ENCODE data around the gene SSX2IP.
"Not testable (repeated sequence)": the region's sequence is repeated elsewhere in the genome, so short reads cannot be mapped to it uniquely, and the experiment has no call there.

Gene SSX2IP

DNA sequence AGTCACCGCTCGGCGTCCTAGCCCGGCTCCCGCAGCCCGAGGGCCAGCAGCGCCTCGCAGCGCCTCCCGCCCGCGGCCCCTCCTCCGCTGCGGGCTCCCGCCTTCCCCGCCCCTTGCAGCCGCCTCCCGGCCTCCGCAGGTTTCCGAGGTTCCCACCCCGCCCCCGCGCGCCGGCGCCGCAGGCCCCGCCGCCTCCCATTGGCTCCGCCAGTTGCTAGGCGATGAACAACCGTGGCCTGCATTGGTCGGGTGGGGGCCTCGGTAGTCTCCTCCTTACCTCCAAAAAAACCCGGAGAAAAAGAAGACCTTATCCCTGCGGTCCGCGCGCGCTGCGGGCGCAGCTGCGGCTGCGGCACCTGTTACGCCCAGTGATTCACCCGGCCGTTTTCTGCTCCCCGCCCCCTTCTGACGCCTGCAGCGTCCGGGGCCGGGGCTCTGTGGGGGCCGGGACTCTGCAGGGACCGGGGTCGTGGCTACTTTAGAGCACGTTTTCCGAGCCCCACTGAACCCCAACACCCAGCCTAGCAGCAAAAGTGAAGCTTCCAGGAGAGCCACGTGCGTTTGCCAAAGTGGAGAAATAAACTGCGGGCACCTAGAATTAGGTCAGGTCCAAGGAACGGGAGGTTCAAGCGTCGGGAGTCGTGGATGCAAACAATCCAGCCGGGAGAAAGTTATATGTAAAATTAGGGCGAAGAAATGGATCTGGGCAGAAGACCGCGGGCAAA is at the start of gene SSX2IP:
SSX2IP (minus strand) TSS at position 65 of the 725 bp plus-strand sequence. CDS start 19,242 bp downstream, outside the sequence.
- peak; percentile 96 for DNase-seq (ENCODE audit: low spot score)

- DNase-seq (ENCODE audit: low spot score), result no peak
These were observed 48.0 kb upstream of the SSX2IP start for GRCh38 chr1:84738237-84738636.

DNA sequence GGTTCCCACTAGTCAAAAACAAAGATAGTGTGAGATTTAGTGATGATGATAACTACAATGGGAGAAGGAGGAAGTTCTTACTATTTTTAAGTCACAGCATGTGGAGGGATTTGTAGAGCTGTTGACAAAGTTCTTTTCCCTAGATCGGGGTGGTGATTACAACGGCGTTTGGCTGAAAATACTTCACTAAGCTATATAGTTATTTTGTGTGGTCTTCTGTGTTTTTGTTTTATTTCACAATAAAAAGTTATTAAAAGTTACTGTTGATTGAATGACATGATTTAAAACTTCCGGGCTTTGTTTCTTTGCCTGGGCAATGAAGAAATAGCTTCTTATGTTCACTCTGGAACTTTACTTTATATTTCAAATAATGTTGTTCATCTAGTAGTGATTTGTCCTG is 47.3 kb upstream of the SSX2IP start:
- no peak for DNase-seq (ENCODE audit: low spot score)

DNA sequence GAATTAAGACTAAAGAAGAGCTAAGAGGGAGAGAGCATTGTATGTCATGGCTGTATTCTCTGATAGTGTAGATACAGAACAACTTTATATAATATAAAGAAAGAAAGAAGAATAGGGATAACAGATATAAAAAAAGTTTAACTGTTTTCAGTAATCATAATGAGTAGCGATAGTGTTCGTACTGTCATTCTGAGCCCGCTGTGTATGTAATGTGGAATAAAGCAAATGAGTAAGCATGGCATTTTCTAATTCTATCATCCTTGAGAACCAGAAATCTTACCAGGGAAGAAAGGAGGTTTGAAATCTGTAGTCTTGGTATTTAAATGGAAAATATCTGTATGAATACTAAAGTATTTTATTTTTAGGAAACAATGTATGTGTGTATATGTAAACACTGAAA is 46.7 kb upstream of the SSX2IP start:
- no peak for DNase-seq (ENCODE audit: low spot score)

DNA sequence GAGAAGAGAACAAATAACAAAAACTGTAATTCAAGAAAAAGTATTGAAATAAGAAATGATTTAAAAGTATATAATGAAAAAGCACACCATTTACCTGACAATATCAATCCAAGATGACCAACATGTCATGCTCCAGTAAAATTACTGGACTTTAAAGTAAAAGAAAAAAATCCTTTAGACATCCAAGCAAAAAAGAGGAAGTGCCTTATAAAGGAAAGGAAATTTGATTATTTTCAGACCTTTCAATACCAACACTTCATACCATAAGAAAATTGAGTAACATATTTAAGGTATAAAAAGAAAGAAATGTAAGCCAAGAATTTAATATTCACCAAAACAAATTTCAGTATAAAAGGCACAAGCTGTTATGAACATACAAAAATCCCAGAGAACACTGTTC is 46.2 kb upstream of the SSX2IP start:
- DNase-seq (ENCODE audit: low spot score), result no peak

- no peak for DNase-seq (ENCODE audit: low spot score)
These were observed 45.2 kb upstream of the SSX2IP start for GRCh38 chr1:84735483-84735882.

GRCh38 chr1:84732520-84732919 is 42.3 kb upstream of the SSX2IP start:
- no peak for DNase-seq (ENCODE audit: low spot score)

- no peak for DNase-seq (ENCODE audit: low spot score)
These were observed 41.3 kb upstream of the SSX2IP start for GRCh38 chr1:84731519-84731918.

GRCh38 chr1:84727711-84728110 is 37.5 kb upstream of the SSX2IP start:
- not testable (repeated sequence) for DNase-seq (ENCODE audit: low spot score)

GRCh38 chr1:84726593-84727499 is 36.6 kb upstream of the SSX2IP start:
- DNase-seq (ENCODE audit: low spot score), result no peak

DNA sequence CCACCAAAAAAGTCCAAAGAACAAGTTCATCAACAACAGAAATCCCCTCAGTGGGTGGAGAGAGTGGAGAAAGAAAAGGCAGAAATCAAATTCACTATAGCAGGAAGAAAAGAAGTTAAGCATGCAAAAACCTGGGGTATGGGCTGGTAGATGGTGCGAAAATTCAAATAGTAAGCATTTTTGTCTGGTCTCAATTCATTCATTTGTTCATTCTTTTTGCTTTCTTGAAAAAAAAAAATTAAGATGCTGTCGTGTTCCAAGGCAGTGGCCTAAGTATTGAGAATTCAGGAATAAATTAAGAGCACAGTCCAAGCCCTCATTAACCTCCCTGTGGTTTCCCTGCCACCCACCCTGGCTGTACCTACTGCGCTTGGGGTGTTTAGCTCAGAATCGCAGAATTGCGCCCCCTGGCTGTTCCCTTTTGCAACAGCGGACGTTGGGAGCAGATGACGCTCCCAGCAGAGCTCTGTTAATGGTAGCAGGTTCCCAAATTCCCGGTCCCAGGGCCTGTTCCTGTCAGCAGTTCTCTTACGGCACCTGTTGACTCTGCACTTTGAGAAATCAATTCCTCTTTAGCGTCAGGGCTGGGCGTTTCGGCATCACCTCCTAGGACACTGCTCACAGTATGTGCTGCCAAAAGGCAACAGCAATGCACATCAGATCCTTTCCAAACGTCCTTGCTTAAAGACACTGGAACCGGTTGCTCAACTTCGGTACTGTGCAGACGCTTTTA is 34.0 kb upstream of the SSX2IP start:
- peak; percentile 70 for DNase-seq (ENCODE audit: low spot score)

DNA sequence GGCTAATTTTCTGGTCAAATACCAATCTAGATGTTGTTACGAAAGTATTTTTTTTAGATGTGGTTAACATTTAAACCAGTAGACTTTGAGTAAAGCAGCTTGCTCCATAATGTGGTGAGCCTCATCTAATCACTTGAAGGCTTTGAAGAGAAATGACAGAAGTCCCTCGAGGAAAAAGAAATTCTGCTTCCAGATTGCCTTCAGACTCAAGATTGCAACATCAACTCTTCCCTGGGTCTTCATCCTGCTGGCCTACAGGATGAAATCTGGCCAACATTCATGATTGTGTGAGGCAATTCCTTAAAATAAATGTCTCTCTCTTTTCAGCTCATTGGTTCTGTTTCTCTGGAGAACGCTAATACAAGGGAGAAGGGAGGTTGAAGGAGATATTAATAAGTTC is 32.5 kb upstream of the SSX2IP start:
- DNase-seq (ENCODE audit: low spot score), result no peak

- DNase-seq (ENCODE audit: low spot score), result not testable (repeated sequence)
These were observed 31.6 kb upstream of the SSX2IP start for GRCh38 chr1:84721872-84722271.

DNA sequence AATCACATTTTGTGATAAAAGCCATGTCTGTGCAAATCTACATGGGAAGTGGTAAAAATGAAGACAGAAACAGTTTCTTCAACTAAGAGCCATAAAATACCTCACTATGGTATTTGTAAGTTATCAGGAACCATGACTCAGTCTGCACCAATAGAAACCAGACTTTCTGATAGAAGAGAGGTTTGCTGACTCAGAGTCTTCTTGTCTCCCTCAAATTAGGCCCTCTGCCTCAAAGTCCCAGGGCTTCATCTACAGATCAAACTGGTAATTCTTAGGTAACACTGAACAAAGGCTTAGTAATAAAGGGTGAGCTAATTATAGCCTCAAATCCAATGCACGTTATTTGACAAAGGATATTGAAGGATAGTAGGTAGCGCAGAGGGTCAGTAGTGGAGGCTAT is 30.9 kb upstream of the SSX2IP start:
- no peak for DNase-seq (ENCODE audit: low spot score)

- DNase-seq (ENCODE audit: low spot score), result no peak
These were observed 30.0 kb upstream of the SSX2IP start for GRCh38 chr1:84720221-84720780.

DNA sequence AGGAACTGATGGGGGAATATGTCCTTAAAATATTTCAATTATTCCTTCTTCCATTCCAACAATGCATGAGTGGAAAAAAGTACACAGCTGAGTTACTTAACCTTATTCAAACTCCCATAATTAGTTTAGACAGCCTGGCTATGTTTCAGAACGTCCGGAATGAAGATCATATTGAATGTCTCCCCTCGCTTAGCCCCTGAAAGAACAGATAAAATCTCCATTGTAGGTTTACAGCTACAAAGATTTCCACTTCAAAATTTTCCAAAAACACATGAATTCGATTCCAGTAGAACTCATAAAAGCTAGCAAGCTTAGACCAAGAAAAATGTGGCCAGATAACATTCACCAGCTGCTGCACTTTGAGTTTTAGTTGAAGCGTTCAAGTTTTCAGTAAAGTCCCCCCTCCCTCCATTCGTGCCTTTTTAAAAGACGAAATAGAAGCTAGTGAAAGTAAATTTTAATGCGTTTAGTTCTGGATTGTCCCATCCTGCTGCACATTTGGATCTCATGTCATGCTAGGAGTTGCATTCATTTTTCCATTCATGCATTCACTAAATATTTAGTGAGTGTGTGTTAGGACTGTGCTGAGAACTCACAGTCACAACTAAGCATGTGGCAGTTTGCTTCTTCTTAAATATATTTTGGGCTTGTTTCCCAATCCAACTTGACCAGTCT is 29.4 kb upstream of the SSX2IP start:
- DNase-seq (ENCODE audit: low spot score), result no peak

GRCh38 chr1:84715342-84716019 is 25.2 kb upstream of the SSX2IP start:
- DNase-seq (ENCODE audit: low spot score), result no peak

- DNase-seq (ENCODE audit: low spot score), result no peak
These were observed 22.1 kb upstream of the SSX2IP start for GRCh38 chr1:84712276-84712874.

DNA sequence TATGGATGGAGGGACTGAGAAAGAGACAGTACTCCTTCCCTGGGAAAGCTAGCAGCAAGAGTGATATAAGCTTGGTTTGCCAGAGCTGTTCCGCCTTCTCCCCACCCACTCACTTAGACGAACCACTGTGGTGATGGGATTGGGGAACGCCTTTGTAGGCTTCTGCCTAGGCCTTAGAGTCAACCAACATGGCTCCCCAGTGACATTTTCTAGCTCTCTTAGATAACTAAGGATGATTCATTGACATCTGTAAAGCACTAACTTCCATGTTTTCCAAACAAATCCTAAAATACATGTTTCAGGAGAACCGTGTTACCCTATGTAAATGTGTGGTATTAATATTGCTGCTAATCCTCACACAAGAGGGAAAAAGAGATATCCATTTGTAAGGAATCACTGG is 21.6 kb upstream of the SSX2IP start:
- no peak for DNase-seq (ENCODE audit: low spot score)

DNA sequence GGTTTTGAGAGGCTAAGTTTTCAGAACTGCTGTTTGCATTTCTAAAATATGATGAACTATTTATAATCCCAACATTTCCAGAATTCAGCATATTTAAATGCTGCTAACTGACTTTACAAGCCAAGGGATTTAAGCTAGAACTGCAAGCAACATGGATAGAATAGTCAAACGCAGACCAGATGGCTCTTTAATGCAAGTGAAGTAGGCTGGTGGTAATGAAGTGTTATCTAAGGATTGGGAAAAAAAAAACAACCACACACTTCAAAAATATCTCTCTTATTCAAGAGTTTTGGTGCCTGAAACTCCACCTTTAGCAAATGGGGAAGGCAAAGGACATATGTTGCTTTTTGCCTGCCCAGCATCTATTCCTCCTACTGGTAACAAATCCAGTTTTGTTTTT is 20.9 kb upstream of the SSX2IP start:
- no peak for DNase-seq (ENCODE audit: low spot score)

DNA sequence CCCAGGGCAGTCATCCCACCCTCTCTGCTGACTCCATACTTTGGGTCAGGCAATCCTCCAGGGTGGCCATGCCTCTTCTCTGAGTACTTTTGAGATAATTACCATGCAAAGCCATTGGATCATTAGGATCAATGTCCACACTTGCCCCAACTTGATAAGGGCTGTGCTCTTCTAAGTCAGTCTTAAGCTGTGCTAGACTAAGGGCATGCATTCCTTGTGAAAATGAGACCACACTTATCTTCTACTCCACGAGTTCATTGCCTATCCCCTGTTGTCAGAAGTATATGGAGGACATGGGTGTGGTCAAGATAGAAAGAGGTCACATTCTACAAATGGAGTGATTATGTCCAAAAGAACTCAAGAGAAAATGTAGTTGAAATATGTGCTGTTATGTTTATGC is 18.9 kb upstream of the SSX2IP start:
- DNase-seq (ENCODE audit: low spot score), result no peak

Measured in hematopoietic multipotent progenitor cell treated with erythropoietin and hydrocortisone succinate and interleukin-3 and kit ligand, for 17 days (in vitro differentiated cells).